KMS-11 (cell line): ENCODE measurements around the gene ALG3.
A peak's percentile ranks its signal among the peaks of the same experiment; 100 is the strongest.

Source experiments
- H2AFZ ChIP-seq: fragments of 200-600 bp; sonication (generic); 2 replicates; pipeline ENCODE4 v1.6.1; 2016; ENCODE audit warnings: antibody characterized with exemption, mixed run types, low read depth
- H3K27ac ChIP-seq: fragments of 200-600 bp; sonication (generic); 2 replicates; pipeline ENCODE4 v1.6.1; 2016; ENCODE audit warnings: mild to moderate bottlenecking, mixed run types
- H3K27me3 ChIP-seq: fragments of 200-600 bp; sonication (generic); 2 replicates; pipeline ENCODE4 v1.6.1; 2017; ENCODE audit warnings: mild to moderate bottlenecking, low read depth, mixed run types, moderate library complexity; ENCODE audit not compliant: insufficient read depth
- H3K36me3 ChIP-seq: fragments of 200-600 bp; sonication (generic); 2 replicates; pipeline ENCODE4 v1.6.1; 2017; ENCODE audit warnings: mild to moderate bottlenecking, mixed run types; ENCODE audit not compliant: insufficient read depth
- H3K4me1 ChIP-seq: fragments of 200-600 bp; sonication (generic); 2 replicates; pipeline ENCODE4 v1.6.1; 2016; ENCODE audit warnings: mild to moderate bottlenecking, low read depth, mixed run types; ENCODE audit not compliant: poor library complexity, severe bottlenecking
- H3K4me2 ChIP-seq: fragments of 200-600 bp; sonication (generic); 2 replicates; pipeline ENCODE4 v1.7.0; 2016; ENCODE audit warnings: mild to moderate bottlenecking, mixed run types
- H3K4me3 ChIP-seq: fragments of 200-600 bp; sonication (generic); IDR thresholded peaks from 2 replicates; pipeline ENCODE4 v1.6.1; 2017; ENCODE audit warnings: low read depth, low read length, mixed read lengths; ENCODE audit not compliant: insufficient read depth
- H3K79me2 ChIP-seq: fragments of 200-600 bp; sonication (generic); 2 replicates; pipeline ENCODE4 v1.6.1; 2016; ENCODE audit warnings: low read depth, mixed run types; ENCODE audit not compliant: insufficient read depth
- H3K9ac ChIP-seq: fragments of 200-600 bp; sonication (generic); 2 replicates; pipeline ENCODE4 v1.6.1; 2016; ENCODE audit warnings: mild to moderate bottlenecking, mixed run types
- H4K20me1 ChIP-seq: fragments of 200-600 bp; sonication (generic); 2 replicates; pipeline ENCODE4 v1.6.1; 2016; ENCODE audit warnings: mild to moderate bottlenecking, mixed run types; ENCODE audit not compliant: insufficient read depth
- CTCF ChIP-seq: fragments of 200-600 bp; sonication (generic); conservative IDR thresholded peaks from 2 replicates; pipeline ENCODE4 v1.6.1; 2017; ENCODE audit warnings: low read depth, mild to moderate bottlenecking, antibody characterized with exemption, low read length, moderate library complexity, mixed read lengths

Gene ALG3

GRCh38 chr3:184249412-184250166 is 827 bp upstream of the ALG3 start, which contains the start of gene EEF1AKMT4:
Gene EEF1AKMT4, plus strand, starts transcription at chr3:184249672. Its CDS starts 23 bp downstream, at chr3:184249695.
- Histone ChIP-seq H4K20me1 (no peaks in the 10 kb centered on the region), H3K4me3 (peak within 1 kb of the TSS; percentile 86), H3K79me2 (peaks cover 45% of the 10 kb centered on the region), H3K4me1 (peaks cover 14% of the 10 kb centered on the region), H3K36me3 (no peaks in the 10 kb centered on the region), H3K27ac (peak within 1 kb of the TSS; percentile 98), H3K9ac (peak within 1 kb of the TSS; percentile 98), H3K4me2 (peak within 1 kb of the TSS; percentile 98), H2AFZ (peak within 1 kb of the TSS; percentile 96), H3K27me3 (no peaks in the 10 kb centered on the region)
- TF ChIP-seq CTCF: no peak; the same call in 1 of the 2 replicates

- Histone ChIP-seq H3K9ac (no peak overlapping the region), H3K79me2 (peaks cover 13% of the 10 kb centered on the region; the same call in 1 of the 2 replicates), H4K20me1 (no peaks in the 10 kb centered on the region), H2AFZ (no peak overlapping the region), H3K4me1 (no peaks in the 10 kb centered on the region), H3K4me2 (no peak overlapping the region), H3K36me3 (no peaks in the 10 kb centered on the region), H3K27me3 (no peaks in the 10 kb centered on the region; the same call in 1 of the 2 replicates), H3K4me3 (no peak overlapping the region), H3K27ac (no peak overlapping the region)
- no peak for TF ChIP-seq CTCF
Measured at GRCh38 chr3:184242297-184242685, 6.5 kb downstream of the ALG3 start.

- H2AFZ ChIP-seq: no peak overlapping the region
- H4K20me1 ChIP-seq: no peaks in the 10 kb centered on the region
- H3K4me2 ChIP-seq: no peak overlapping the region
- TF ChIP-seq CTCF: no peak
- H3K27ac ChIP-seq: no peak overlapping the region
- no peak overlapping the region for H3K9ac ChIP-seq
- 0 out of 2 replicates have a peak, but pooled peaks cover 7% of the 10 kb centered on the region for H3K79me2 ChIP-seq
- no peaks in the 10 kb centered on the region for H3K36me3 ChIP-seq
- no peaks in the 10 kb centered on the region for H3K4me1 ChIP-seq
- no peaks in the 10 kb centered on the region; the same call in 1 of the 2 replicates for H3K27me3 ChIP-seq
- H3K4me3 ChIP-seq: no peak overlapping the region
Measured at GRCh38 chr3:184241447-184242296, 7.1 kb downstream of the ALG3 start.

GRCh38 chr3:184241141-184241446 is 7.7 kb downstream of the ALG3 start:
- H3K79me2 ChIP-seq: 0 out of 2 replicates have a peak, but pooled peaks cover under 1% of the 10 kb centered on the region
- H3K27me3 ChIP-seq: no peaks in the 10 kb centered on the region; the same call in 1 of the 2 replicates
- H3K4me2 ChIP-seq: no peak overlapping the region
- H3K4me3 ChIP-seq: no peak overlapping the region
- H4K20me1 ChIP-seq: no peaks in the 10 kb centered on the region
- H3K9ac ChIP-seq: no peak overlapping the region
- no peak overlapping the region for H3K27ac ChIP-seq
- no peaks in the 10 kb centered on the region for H3K36me3 ChIP-seq
- no peak overlapping the region for H2AFZ ChIP-seq
- H3K4me1 ChIP-seq: no peaks in the 10 kb centered on the region
- TF ChIP-seq CTCF: no peak
